LNCaP clone FGC (cell line): ENCODE results near the gene CYBA.

Experiments
- DNase-seq: peaks from one replicate; pipeline ENCODE4 v3.0.0-alpha.2; 2011; ENCODE audit warnings: low read depth
- H3K4me3 ChIP-seq: 2 replicates; pipeline ENCODE4 v1.5.1; 2011; ENCODE audit warnings: mild to moderate bottlenecking, low read depth, low read length, control low read depth
- CTCF ChIP-seq: IDR thresholded peaks from 2 replicates; pipeline ENCODE4 v1.5.1; 2012; ENCODE audit warnings: mild to moderate bottlenecking; ENCODE audit not compliant: control insufficient read depth, insufficient read depth; ENCODE audit errors: extremely low read depth

Gene CYBA

GRCh38 chr16:88618956-88619667 is 31.7 kb downstream of the CYBA start:
- H3K4me3 ChIP-seq: no peak overlapping the region
- DNase-seq: no peak
- no peak for TF ChIP-seq CTCF

- no peak overlapping the region for H3K4me3 ChIP-seq
- DNase-seq: no peak
- TF ChIP-seq CTCF: no peak
Measured at GRCh38 chr16:88618182-88618955, 32.5 kb downstream of the CYBA start.

- H3K4me3 ChIP-seq: peak overlapping the region; percentile 38
- DNase-seq: peak; percentile 82
- TF ChIP-seq CTCF: no peak
Measured at GRCh38 chr16:88617268-88618031, 33.4 kb downstream of the CYBA start.

GRCh38 chr16:88616736-88617135 is 34.1 kb downstream of the CYBA start:
- no peak for TF ChIP-seq CTCF
- H3K4me3 ChIP-seq: peak overlapping the region; percentile 33
- DNase-seq: no peak

- peak; percentile 90 for DNase-seq
- TF ChIP-seq CTCF: no peak
- peak overlapping the region; percentile 33 for H3K4me3 ChIP-seq
Measured at GRCh38 chr16:88616320-88616719, 34.5 kb downstream of the CYBA start.

- no peak for DNase-seq
- TF ChIP-seq CTCF: no peak
- no peak overlapping the region for H3K4me3 ChIP-seq
Measured at GRCh38 chr16:88614818-88615580, 35.9 kb downstream of the CYBA start.
